IPS DF 19.7 (cell line): ENCODE data around the gene AGBL4.

Experiments used
- DNase-seq: peaks from one replicate; pipeline ENCODE4 v3.0.0-alpha.2; 2013; ENCODE audit warnings: low read depth, low spot score

AGBL4 gene

DNA sequence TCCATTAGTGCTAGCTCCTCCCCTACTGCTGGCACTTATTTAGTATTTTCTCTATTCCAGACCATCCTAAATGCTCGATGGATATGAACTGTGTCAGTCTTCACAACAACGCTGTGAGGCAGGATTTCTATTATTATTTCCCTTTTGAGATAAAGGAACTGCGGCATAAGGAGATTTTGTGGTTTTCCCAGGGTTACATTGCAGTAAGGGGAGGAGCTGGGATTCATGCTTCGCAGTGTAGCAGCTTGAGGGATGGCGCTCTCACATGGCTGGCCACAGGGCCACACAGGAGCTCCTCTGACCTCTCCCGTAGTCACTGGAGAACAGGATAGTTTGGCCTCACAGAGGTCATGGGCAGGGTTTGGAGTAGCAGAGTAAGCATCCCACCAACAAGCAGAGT is 1364.0 kb downstream of the AGBL4 start:
- DNase-seq = no peak

GRCh38 chr1:48657413-48657812 is 1366.3 kb downstream of the AGBL4 start:
- DNase-seq = no peak

GRCh38 chr1:48654606-48655210 is 1369.0 kb downstream of the AGBL4 start:
- DNase-seq = no peak

DNA sequence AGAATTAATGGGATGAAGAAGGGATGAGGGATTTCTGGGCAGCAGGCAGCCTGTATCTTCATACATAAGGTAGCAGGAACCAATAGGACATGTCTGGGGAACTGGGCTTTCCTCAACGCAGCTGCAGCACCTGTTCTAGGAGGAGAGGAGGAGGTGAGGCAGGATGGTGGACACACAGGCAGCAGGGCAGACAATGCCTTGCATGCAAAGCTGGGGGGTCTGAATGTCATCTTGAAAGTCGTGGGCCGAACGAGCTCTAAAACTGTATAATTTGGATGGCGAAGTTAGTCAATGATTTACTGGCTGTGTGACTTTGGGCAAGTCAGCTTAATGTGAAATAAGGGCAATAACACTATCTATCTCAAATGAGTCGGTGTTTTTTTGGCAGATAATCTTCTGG is 1371.4 kb downstream of the AGBL4 start:
- no peak for DNase-seq

DNA sequence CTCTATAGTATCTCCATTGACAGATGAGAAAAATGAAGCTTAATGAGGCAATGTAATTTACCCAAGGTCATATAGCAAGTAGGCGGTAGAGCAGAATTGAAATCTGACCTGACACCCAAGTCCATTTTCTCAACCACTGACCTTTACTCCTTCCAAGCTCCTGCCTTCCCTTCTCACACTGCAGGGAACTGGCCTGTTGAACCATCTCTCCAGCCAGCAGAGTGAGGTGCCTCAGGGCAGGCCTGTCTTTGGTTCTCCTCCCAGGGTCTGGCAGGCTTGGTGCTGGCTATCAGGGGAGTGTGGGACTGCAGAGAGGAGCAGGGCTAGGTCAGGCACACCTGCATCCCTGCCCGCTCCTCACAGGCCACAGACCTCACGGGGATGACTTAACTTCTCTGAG is 1373.9 kb downstream of the AGBL4 start:
- no peak for DNase-seq

DNA sequence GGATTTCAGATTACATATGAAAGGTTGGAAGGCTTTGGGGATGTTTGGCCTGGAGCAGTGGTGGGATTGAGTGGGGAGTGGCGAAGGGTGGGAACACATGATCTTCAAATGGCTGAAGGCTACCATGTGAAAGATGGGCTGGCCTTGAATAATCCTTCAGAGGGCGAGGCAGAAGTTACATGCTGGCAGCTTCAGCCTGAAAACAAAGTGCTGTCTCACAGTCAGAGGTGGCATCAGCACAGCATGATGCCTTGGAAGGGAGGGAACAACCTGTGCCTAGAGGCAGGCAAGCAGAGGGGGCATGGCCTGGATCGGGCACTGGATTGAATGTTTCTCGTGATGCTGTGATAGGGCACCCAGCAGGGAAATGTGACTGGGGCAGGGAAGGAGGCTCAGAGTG is 1377.9 kb downstream of the AGBL4 start:
- no peak for DNase-seq

DNA sequence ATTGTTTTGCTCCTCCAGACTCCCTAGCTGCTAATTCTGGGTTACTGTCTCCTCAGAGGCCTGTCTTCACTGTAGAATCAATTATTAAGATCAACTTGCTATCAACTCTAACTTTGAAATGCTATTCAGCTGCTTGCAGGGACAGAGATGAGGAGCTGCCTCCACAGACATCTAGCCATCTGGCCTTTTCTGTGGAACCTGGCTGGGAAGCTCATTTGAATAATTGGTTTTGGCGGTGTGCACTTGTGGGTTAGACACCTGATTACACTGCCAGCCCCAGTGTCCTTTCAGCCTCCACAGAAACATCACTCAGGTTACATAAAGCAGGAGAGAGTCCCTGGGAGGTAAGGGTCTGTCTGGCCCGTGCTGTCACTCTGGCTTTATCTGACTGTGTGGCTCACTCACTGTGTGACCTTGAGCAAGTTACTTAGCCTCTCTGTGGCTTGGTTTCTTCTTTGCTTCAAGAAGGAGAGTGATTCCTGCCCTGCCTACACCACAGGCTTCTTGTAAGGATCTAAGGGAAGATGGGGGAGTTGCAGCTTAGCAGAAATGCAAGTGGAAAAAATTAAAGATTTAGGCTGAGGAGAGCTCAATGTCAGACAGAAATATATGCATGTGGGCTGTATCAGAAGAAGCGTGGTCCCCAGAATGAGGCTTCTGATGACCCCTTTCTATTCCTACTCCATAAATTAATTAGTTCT is 1378.7 kb downstream of the AGBL4 start:
- DNase-seq = no peak

GRCh38 chr1:48644190-48644900 is 1379.4 kb downstream of the AGBL4 start:
- no peak for DNase-seq

GRCh38 chr1:48643193-48643592 is 1380.6 kb downstream of the AGBL4 start:
- no peak for DNase-seq

DNA sequence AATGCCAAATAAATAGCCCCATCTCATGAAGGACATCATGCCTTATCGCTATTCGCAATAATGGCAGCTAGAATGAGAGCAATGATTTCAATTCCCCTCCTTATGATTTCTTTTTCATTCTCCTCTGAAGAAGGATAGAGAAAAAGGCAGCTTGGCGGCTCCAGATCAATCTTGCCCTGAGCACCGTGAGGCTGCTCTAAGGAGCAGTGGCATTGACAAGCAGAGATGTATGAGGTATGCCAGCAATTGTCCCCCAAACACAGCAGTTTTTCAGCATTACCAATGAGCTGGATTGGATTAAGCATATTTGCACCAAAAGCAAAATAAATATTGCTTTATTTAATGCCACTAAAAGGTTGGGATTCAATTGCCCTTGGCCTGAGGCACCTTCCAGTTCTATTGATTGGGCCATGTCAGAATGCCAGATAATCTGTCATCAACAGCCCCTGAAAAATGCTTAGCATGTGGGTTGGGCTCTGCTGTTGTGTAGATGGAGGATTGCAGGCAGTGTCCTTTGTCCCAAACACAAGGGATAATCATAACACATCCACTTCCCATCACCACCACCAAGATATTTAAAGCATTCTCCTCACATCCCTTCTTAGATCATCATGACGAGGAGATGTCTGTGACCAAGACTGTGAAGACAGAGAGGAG is 1382.8 kb downstream of the AGBL4 start:
- DNase-seq = no peak

GRCh38 chr1:48629867-48630266 is 1393.9 kb downstream of the AGBL4 start:
- no peak for DNase-seq

GRCh38 chr1:48627486-48627885 is 1396.3 kb downstream of the AGBL4 start:
- no peak for DNase-seq

DNA sequence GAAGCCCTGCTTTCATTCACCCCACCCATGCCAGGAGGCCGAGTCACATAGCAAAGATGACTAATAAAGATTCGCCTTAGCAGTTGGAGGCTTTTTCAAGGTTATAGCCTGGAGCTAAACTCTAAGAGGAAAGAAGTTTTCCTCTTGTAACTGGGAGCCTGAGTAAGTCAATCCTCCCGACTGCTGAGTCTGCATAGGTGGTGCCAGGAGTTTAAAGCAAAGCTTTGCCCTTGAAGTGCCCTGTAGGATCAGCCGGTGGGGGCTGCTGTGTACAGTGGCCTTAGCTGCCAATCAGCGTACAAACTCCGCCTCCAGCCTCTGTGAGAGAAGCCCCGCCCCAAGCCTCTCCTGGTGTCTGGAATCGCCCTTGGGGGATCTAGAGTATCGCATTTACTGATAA is 1404.2 kb downstream of the AGBL4 start:
- DNase-seq = peak; percentile 17

DNA sequence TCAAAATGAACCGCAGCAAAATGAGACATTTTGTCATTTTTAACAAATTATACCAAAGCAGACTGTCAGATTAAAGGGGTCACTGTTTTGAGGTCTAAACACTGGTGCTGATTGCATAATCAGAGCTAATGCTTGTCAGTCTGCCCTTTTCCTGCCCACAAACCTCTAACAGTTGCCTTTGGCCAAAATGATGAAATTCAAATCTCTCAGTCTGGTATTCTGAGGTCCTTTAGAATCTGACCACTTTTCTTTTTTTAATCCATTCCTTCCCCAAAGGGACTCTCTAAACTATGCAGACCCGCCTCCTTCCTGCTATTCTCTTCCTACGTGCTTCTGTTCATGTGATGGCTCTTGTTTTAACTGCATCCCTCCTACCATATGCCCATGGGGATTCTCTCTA is 1406.5 kb downstream of the AGBL4 start:
- no peak for DNase-seq

DNA sequence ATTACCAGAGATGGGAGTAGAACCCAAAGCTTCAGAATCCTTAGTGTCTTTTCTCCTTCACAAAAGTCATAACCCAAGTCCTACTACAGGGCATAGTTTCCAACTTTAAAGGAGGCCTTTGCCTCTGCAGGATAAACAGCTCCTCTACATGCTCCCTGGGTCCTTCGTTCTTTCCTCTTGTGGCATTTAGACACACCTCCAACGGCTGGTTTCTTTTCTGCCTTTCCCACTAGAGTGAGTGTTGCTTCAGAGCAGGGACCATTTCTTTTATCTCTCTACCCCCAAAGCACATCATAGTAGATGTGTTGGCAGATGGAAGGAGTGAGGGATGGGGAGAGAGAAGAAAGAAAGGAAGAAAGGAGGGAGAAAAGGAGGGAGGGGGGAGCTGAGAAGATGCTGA is 1407.0 kb downstream of the AGBL4 start:
- no peak for DNase-seq

DNA sequence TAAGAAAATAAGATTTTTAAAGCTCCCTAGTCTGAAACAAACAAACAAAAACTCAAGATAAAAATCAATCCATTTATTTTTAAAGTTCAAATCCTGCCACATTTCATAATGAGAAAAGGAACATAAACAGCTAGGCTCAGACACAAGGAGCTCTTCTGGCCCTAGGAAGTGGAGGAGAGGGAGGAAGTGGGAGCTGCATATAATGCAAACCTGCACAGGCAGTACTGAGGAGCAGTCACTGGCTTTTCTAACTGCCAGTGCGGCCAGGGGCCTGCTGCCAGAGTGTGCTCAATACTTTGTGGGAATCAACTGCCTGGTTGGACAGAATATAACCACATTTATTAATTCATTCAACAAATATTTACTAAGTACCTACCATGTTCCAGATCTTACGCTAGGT is 1411.9 kb downstream of the AGBL4 start:
- DNase-seq = no peak

DNA sequence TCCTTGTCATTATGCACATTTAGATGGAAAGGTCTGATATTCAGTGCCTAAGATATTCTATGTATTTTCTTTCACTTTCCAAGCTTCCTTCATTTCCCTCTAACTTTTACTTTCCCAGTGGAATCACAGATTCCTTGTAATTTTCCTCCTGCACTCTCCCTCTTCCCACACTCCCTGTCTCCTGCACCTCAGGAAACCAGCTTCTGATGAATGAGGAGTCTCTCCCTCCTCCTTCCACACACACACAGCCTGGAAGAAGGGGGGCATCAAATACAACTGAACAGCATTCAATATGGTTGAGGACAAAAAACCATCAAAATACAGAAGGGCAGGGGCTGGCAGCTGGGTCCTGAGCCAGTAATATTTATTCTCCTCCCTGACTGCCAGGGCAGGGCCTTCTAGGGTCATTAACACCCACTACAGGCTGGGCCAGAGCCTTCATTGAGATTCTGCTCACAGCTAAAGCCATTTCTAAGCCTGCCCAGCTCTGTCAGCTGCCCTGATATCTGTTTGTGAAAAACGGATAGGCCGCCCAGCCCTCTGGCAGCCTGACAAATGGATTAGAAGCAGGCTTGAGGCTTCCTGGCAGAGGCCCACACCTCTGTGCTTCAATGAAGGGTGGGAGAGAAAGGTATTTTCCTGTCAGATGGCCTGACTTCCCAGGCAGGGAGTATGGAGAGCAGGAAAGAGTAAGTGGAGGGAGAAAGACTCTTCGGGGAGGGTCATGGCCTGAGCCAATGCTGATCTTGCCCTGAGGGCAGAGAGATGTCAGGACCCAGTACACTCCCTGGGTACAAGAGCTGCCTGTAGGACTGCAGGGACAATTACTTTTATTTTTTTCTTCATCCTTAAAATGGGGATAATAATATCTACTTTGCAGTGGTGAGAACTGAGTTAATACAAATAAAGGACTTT is 1412.9 kb downstream of the AGBL4 start:
- no peak for DNase-seq

DNA sequence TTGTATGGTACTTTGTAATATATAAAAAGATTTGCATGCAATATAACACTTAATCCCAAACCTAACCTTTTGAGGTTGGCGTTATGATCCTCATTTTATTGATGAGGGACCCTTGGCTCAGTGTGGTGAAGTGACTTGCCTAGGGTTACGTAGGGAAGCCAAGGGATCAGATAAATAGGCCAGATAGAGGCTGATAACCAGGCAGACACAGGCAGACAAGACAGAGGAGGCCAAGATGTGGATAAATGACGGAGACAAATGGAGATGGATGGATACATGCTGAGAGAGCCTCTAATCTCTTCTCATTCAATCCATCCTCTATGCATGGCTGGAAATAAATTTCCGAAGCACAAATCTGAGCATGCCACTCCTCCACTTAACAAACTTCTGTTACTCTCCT is 1414.9 kb downstream of the AGBL4 start:
- no peak for DNase-seq

DNA sequence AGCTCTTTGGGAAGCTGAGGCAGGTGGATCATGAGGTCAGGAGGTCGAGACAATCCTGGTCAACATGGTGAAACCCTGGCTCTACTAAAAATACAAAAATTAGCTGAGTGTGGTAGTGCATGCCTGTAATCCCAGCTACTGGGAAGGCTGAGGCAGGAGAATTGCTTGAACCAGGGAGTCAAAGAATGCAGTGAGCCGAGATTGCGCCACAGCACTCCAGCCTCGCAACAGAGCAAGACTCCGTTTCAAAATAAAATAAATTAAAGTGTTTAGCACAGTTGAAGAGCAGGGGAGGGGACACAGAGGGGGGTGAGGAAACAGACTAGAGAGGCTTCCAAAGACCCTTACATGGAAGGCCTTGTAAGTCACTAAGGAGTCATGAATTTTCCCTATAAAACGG is 1420.5 kb downstream of the AGBL4 start:
- no peak for DNase-seq

- no peak for DNase-seq
Observed at GRCh38 chr1:48602349-48602748, 1421.4 kb downstream of the AGBL4 start.

DNA sequence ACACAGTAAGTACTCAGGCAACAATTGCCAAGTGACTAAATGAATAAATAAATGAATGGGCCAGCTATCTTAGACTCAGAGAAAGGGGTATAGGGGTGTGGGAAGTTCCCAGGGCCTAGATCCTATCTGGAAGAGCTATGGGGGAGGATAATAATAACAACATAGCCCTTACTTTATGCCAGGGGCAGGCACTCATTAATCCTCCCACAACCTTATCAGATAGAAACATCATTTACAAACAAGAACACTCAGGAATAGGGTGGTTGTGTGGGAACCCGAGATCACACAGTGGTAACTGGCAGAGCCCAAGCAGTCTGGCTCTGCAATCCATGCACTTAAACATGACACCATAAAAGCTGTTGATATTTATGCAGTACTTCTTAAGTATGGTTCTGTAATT is 1423.6 kb downstream of the AGBL4 start:
- no peak for DNase-seq

DNA sequence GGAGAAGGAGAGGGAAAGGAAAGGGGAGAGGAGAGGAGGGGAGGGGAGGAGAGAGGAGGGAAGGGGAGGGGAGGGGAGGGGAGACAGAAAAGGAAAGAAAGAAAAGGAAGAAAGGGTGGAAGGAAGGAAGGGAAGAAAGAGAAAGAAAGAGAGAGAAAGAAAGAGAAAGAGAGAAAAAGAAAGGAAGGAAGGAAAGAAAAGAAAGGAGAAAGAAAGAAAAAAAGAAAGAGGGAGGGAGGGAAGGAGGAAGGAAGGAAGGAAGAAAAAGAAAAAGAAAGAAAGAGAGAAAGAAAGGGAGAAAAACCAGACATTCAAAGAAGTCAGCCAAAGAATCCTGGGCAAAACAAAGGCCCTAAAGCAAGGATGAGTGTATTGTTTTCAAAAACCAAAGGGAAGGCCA is 1426.1 kb downstream of the AGBL4 start:
- DNase-seq = no peak
